H9 (cell line): ENCODE data around the gene ZNF792. TPM values are rescaled to one million over a fixed set of nuclear protein-coding genes. Genes with fewer than 3 reads are reported as not detected.

Experiments
- DNase-seq: peaks from one replicate; pipeline ENCODE4 v3.0.0-alpha.2; 2017
- H2AFZ ChIP-seq: one replicate; pipeline ENCODE4 v1.6.1; 2013; ENCODE audit warnings: mild to moderate bottlenecking, low read length, control low read depth, moderate library complexity
- H2AK5ac ChIP-seq: 2 replicates; pipeline ENCODE4 v1.6.1; 2013; ENCODE audit warnings: low read length, control low read depth, mixed read lengths; ENCODE audit not compliant: insufficient read length
- H2BK120ac ChIP-seq: one replicate; pipeline ENCODE4 v1.6.1; 2013; ENCODE audit warnings: low read depth, mild to moderate bottlenecking, low read length, control low read depth, inconsistent platforms; ENCODE audit not compliant: poor library complexity, severe bottlenecking
- H2BK12ac ChIP-seq: 2 replicates; pipeline ENCODE4 v1.6.1; 2013; ENCODE audit warnings: low read length, control low read depth, mixed read lengths, low read depth; ENCODE audit not compliant: insufficient read length
- H2BK15ac ChIP-seq: 2 replicates; pipeline ENCODE4 v1.6.1; 2013; ENCODE audit warnings: low read depth, low read length, control low read depth
- H2BK20ac ChIP-seq: one replicate; pipeline ENCODE4 v1.6.1; 2013; ENCODE audit warnings: low read depth, mild to moderate bottlenecking, low read length, control low read depth, inconsistent platforms; ENCODE audit not compliant: poor library complexity, severe bottlenecking
- H2BK5ac ChIP-seq: 2 replicates; pipeline ENCODE4 v1.6.1; 2013; ENCODE audit warnings: low read length, control low read depth, mixed read lengths; ENCODE audit not compliant: insufficient read length
- H3K14ac ChIP-seq: 2 replicates; pipeline ENCODE4 v1.6.1; 2013; ENCODE audit warnings: low read length, control low read depth; ENCODE audit not compliant: insufficient read depth
- H3K18ac ChIP-seq: 2 replicates; pipeline ENCODE4 v1.6.1; 2013; ENCODE audit warnings: low read depth, mild to moderate bottlenecking, mixed read lengths, low read length, control low read depth; ENCODE audit not compliant: insufficient read length
- H3K23ac ChIP-seq: 2 replicates; pipeline ENCODE4 v1.6.1; 2013; ENCODE audit warnings: low read length, control low read depth, mixed read lengths, low read depth; ENCODE audit not compliant: insufficient read length
- H3K23me2 ChIP-seq: 2 replicates; pipeline ENCODE4 v1.6.1; 2013; ENCODE audit warnings: low read depth, mild to moderate bottlenecking, mixed read lengths, low read length, control low read depth; ENCODE audit not compliant: insufficient read length, poor library complexity, severe bottlenecking
- H3K27ac ChIP-seq: 2 replicates; pipeline ENCODE4 v1.5.1; 2013; ENCODE audit warnings: low read length, control low read depth, mixed read lengths, low read depth; ENCODE audit not compliant: insufficient read length
- H3K27me3 ChIP-seq: 2 replicates; pipeline ENCODE4 v1.6.1; 2013; ENCODE audit warnings: low read length, control low read depth, inconsistent platforms; ENCODE audit not compliant: insufficient read depth
- H3K4ac ChIP-seq: 2 replicates; pipeline ENCODE4 v1.6.1; 2013; ENCODE audit warnings: low read depth, mild to moderate bottlenecking, control low read depth, inconsistent platforms, low read length, moderate library complexity
- H3K4me1 ChIP-seq: 2 replicates; pipeline ENCODE4 v1.6.1; 2013; ENCODE audit warnings: low read length, control low read depth, inconsistent platforms; ENCODE audit not compliant: insufficient read depth
- H3K4me2 ChIP-seq: 2 replicates; pipeline ENCODE4 v1.6.1; 2013; ENCODE audit warnings: low read length, control low read depth, mixed read lengths; ENCODE audit not compliant: insufficient read length, insufficient read depth
- H3K56ac ChIP-seq: 2 replicates; pipeline ENCODE4 v1.6.1; 2013; ENCODE audit warnings: low read depth, mild to moderate bottlenecking, mixed read lengths, low read length, control low read depth; ENCODE audit not compliant: insufficient read length
- H3K79me1 ChIP-seq: 2 replicates; pipeline ENCODE4 v1.6.1; 2013; ENCODE audit warnings: low read depth, mild to moderate bottlenecking, moderate library complexity, low read length, control low read depth, inconsistent platforms; ENCODE audit not compliant: insufficient read depth, poor library complexity, severe bottlenecking
- H3K79me2 ChIP-seq: 2 replicates; pipeline ENCODE4 v1.6.1; 2013; ENCODE audit warnings: low read length, control low read depth, inconsistent platforms; ENCODE audit not compliant: insufficient read depth
- H3K9ac ChIP-seq: 2 replicates; pipeline ENCODE4 v1.6.1; 2013; ENCODE audit warnings: low read length, control low read depth, mixed read lengths; ENCODE audit not compliant: insufficient read length; ENCODE audit errors: extremely low read depth
- H3K9me3 ChIP-seq: one replicate; pipeline ENCODE4 v1.6.1; 2013; ENCODE audit warnings: low read depth, low read length, inconsistent platforms; ENCODE audit not compliant: control insufficient read depth
- H3T11ph ChIP-seq: one replicate; pipeline ENCODE4 v1.6.1; 2013; ENCODE audit warnings: mild to moderate bottlenecking, low read length, control low read depth, inconsistent platforms
- H4K20me1 ChIP-seq: one replicate; pipeline ENCODE4 v1.6.1; 2013; ENCODE audit not compliant: control insufficient read depth, insufficient read length, insufficient read depth
- H4K5ac ChIP-seq: 2 replicates; pipeline ENCODE4 v1.6.1; 2013; ENCODE audit warnings: low read depth, mild to moderate bottlenecking, mixed read lengths, low read length, control low read depth; ENCODE audit not compliant: insufficient read length
- H4K8ac ChIP-seq: replicated peaks from 2 replicates; pipeline ENCODE4 v1.6.1; 2013; ENCODE audit warnings: low read length, control low read depth, mixed read lengths, low read depth; ENCODE audit not compliant: insufficient read length
- H4K91ac ChIP-seq: 2 replicates; pipeline ENCODE4 v1.6.1; 2013; ENCODE audit warnings: low read depth, mild to moderate bottlenecking, moderate library complexity, mixed read lengths, low read length, control low read depth; ENCODE audit not compliant: insufficient read length
- H3K27ac Mint-ChIP-seq, 3 experiments: 2 replicates in 2 of 3; 3 replicates in 1 of 3; pipeline ENCODE4 v1.8.0; 2020 to 2021; ENCODE audit warnings: mixed read lengths in 3 of 3, mild to moderate bottlenecking in 1 of 3, moderate library complexity in 1 of 3
- H3K27me3 Mint-ChIP-seq: 2 replicates; pipeline ENCODE4 v1.8.0; 2021; ENCODE audit warnings: low read depth, mild to moderate bottlenecking, moderate library complexity, mixed read lengths
- H3K36me3 Mint-ChIP-seq, 3 experiments: 2 replicates in 2 of 3; 3 replicates in 1 of 3; pipeline ENCODE4 v1.8.0; 2020 to 2021; ENCODE audit warnings: low read depth in 3 of 3, mixed read lengths in 3 of 3; ENCODE audit not compliant: insufficient read depth in 1 of 3
- H3K4me1 Mint-ChIP-seq, 2 experiments: 2 replicates each; pipeline ENCODE4 v1.8.0; 2020; ENCODE audit warnings: mixed read lengths in 2 of 2
- H3K4me3 Mint-ChIP-seq, 2 experiments: 2 replicates in 1 of 2; 3 replicates in 1 of 2; pipeline ENCODE4 v1.8.0; 2020 to 2021; ENCODE audit warnings: mild to moderate bottlenecking in 2 of 2, mixed read lengths in 2 of 2, moderate library complexity in 1 of 2
- H3K9me3 Mint-ChIP-seq, 2 experiments: 2 replicates in 1 of 2; 3 replicates in 1 of 2; pipeline ENCODE4 v1.8.0; 2020; ENCODE audit warnings: mild to moderate bottlenecking in 2 of 2, mixed read lengths in 2 of 2, moderate library complexity in 1 of 2
- WGBS: extraction: QIAGEN DNeasy Blood & Tissue Kit; methylation state at CpG from one replicate; pipeline ENCODE4 v1.1.7; 2013; ENCODE audit warnings: missing lambda C conversion rate, low lambda C conversion rate, mixed read lengths; ENCODE audit not compliant: insufficient read length; ENCODE audit errors: extremely low coverage; 5-methylcytosine and 5-hydroxymethylcytosine counted together
- total RNA-seq: library from RNA; stranded (reverse); gene quantifications from 2 replicates; pipeline ENCODE4 v1.2.1, GENCODE V29; 2021
- TF ChIP-seq, protein P1 (sequence below): fragments of 200-600 bp; sonication (generic); conservative IDR thresholded peaks from 3 replicates; pipeline ENCODE4 v1.8.0; 2021; ENCODE audit warnings: antibody characterized with exemption, mild to moderate bottlenecking

ZNF792 gene
- total RNA-seq, 1 experiment from 2014 or later = 8.3 TPM

DNA sequence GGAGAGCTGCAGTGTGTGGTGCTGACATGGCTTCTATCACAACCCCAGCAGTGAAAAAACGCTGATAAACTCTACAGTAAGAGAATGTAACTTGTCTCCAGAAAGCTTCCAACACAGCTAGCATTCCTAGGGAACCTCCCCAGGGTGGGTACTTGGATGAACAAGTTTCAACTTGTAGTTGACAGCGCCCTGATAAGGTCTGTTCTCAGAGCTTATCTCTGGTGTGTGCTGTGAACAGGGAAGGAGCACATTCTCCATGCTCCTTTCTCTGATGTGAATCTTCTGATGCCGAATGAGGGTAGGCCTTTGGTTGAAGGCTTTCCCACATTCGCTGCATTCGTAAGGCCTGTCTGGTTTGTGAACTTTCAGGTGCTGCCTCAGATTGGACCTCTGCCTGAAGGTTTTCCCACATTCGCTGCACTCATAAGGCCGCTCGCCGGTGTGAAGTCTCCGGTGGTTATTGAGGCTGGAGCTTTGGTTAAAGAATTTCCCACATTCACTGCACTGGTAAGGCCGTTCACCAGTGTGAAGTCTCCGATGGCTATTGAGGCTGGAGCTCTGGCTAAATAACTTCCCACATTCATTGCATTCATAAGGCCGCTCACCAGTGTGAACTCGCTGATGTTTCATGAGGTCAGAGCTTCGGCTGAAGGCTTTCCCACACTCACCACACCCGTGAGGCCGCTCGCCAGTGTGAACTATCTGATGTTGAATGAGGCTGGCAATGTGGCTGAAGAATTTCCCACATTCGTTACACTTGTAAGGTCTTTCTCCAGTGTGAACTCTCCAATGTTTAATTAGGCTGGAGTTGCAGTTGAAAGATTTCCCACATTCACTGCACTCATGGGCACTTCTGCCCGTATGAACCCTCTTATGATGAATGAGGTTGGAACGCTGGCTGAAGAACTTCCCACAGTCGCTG lies 5.9 kb downstream of the ZNF792 start:
- H3K9ac ChIP-seq = no peak overlapping the region
- TF ChIP-seq, protein P1, sequence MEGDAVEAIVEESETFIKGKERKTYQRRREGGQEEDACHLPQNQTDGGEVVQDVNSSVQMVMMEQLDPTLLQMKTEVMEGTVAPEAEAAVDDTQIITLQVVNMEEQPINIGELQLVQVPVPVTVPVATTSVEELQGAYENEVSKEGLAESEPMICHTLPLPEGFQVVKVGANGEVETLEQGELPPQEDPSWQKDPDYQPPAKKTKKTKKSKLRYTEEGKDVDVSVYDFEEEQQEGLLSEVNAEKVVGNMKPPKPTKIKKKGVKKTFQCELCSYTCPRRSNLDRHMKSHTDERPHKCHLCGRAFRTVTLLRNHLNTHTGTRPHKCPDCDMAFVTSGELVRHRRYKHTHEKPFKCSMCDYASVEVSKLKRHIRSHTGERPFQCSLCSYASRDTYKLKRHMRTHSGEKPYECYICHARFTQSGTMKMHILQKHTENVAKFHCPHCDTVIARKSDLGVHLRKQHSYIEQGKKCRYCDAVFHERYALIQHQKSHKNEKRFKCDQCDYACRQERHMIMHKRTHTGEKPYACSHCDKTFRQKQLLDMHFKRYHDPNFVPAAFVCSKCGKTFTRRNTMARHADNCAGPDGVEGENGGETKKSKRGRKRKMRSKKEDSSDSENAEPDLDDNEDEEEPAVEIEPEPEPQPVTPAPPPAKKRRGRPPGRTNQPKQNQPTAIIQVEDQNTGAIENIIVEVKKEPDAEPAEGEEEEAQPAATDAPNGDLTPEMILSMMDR = no peak
- H3K27me3 Mint-ChIP-seq = peaks cover 8% of the 10 kb centered on the region
- H2AK5ac ChIP-seq = no peak overlapping the region
- H3K23me2 ChIP-seq = no peaks in the 10 kb centered on the region
- no peak overlapping the region for H3K56ac ChIP-seq
- peaks cover 5 to 12% of the 10 kb centered on the region in 2 experiments for H3K4me1 Mint-ChIP-seq
- no peak overlapping the region for H4K91ac ChIP-seq
- no peak overlapping the region for H2AFZ ChIP-seq
- no peak overlapping the region for H3K4me2 ChIP-seq
- peaks cover 40% of the 10 kb centered on the region for H3K9me3 ChIP-seq
- H3K18ac ChIP-seq = no peak overlapping the region
- no peak overlapping the region for H3T11ph ChIP-seq
- no peaks in the 10 kb centered on the region for H3K79me1 ChIP-seq
- no peak overlapping the region for H2BK5ac ChIP-seq
- DNase-seq = no peak
- no peak overlapping the region for H3K27ac Mint-ChIP-seq
- H3K14ac ChIP-seq = no peak overlapping the region
- peaks cover 53 to 78% (median 67%) of the 10 kb centered on the region in 3 experiments for H3K36me3 Mint-ChIP-seq
- peaks cover 5% of the 10 kb centered on the region; the same call in 1 of the 2 replicates for H3K4me1 ChIP-seq
- no peak overlapping the region for H2BK120ac ChIP-seq
- no peak overlapping the region for H3K23ac ChIP-seq
- H2BK15ac ChIP-seq = no peak overlapping the region
- no peak overlapping the region for H4K8ac ChIP-seq
- no peak overlapping the region for H3K4me3 Mint-ChIP-seq
- no peak overlapping the region for H3K4ac ChIP-seq
- WGBS = no CpG with 5 or more reads among the region's 22 CpGs
- H3K79me2 ChIP-seq = peaks cover 2% of the 10 kb centered on the region; the same call in 1 of the 2 replicates
- H2BK12ac ChIP-seq = no peak overlapping the region
- H2BK20ac ChIP-seq = no peak overlapping the region
- H3K27ac ChIP-seq = no peak overlapping the region
- H3K27me3 ChIP-seq = no peaks in the 10 kb centered on the region
- no peaks in the 10 kb centered on the region for H4K20me1 ChIP-seq
- peaks cover 60 to 75% of the 10 kb centered on the region in 2 experiments for H3K9me3 Mint-ChIP-seq
- no peak overlapping the region for H4K5ac ChIP-seq
